Measurements from ENCODE around the gene MAG. TPM values are rescaled to one million over a fixed set of nuclear protein-coding genes. Genes with fewer than 3 reads are reported as not detected.

The MAG gene, protein sequence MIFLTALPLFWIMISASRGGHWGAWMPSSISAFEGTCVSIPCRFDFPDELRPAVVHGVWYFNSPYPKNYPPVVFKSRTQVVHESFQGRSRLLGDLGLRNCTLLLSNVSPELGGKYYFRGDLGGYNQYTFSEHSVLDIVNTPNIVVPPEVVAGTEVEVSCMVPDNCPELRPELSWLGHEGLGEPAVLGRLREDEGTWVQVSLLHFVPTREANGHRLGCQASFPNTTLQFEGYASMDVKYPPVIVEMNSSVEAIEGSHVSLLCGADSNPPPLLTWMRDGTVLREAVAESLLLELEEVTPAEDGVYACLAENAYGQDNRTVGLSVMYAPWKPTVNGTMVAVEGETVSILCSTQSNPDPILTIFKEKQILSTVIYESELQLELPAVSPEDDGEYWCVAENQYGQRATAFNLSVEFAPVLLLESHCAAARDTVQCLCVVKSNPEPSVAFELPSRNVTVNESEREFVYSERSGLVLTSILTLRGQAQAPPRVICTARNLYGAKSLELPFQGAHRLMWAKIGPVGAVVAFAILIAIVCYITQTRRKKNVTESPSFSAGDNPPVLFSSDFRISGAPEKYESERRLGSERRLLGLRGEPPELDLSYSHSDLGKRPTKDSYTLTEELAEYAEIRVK
- total RNA-seq: 10 to 100 TPM in 1 of 4 donors, under 1 TPM in 1, not detected in 2; 0.91 to 15.1 TPM

DNA sequence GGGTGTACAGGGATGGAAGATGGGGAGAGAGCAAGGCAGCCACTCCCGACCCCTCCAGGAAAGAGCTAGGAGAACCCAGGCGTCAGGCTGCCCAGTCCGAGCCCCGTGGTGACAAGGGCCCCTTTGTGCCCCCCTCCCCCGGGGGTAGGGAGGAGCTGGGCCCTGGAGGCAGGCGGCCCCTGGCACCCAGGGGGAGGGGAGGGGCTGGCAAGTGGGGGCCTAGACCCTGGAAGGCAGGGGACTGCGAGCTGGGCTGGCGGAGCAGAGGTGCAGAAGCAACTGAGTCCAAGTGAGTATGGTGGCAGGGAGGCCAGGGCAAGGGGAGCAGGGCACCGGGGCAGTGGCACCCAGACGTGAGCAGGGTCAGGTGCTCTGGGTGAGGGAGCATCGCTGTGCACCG, at the start of gene MAG:
MAG (plus strand) TSS at position 246 of the 400 bp plus-strand sequence. CDS start 3,248 bp downstream, outside the sequence.
- H3K4me1 ChIP-seq: no peaks in the 10 kb centered on the region
- H3K36me3 ChIP-seq: no peaks in the 10 kb centered on the region
- DNase-seq: no peak
- H3K27me3 ChIP-seq: no peaks in the 10 kb centered on the region
- no peak for TF ChIP-seq POLR2A (IDR thresholded peaks at IDR 0.05)
- TF ChIP-seq, protein P1, sequence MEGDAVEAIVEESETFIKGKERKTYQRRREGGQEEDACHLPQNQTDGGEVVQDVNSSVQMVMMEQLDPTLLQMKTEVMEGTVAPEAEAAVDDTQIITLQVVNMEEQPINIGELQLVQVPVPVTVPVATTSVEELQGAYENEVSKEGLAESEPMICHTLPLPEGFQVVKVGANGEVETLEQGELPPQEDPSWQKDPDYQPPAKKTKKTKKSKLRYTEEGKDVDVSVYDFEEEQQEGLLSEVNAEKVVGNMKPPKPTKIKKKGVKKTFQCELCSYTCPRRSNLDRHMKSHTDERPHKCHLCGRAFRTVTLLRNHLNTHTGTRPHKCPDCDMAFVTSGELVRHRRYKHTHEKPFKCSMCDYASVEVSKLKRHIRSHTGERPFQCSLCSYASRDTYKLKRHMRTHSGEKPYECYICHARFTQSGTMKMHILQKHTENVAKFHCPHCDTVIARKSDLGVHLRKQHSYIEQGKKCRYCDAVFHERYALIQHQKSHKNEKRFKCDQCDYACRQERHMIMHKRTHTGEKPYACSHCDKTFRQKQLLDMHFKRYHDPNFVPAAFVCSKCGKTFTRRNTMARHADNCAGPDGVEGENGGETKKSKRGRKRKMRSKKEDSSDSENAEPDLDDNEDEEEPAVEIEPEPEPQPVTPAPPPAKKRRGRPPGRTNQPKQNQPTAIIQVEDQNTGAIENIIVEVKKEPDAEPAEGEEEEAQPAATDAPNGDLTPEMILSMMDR (IDR thresholded peaks at IDR 0.05): no peak
- intact Hi-C loops (cut with DNase I; ENCODE audit: low total_unique reads): no loop called here
- H3K27ac ChIP-seq: no peak within 1 kb of the TSS
- no peak within 1 kb of the TSS for H3K4me3 ChIP-seq
- no peaks in the 10 kb centered on the region for H3K9me3 ChIP-seq

DNA sequence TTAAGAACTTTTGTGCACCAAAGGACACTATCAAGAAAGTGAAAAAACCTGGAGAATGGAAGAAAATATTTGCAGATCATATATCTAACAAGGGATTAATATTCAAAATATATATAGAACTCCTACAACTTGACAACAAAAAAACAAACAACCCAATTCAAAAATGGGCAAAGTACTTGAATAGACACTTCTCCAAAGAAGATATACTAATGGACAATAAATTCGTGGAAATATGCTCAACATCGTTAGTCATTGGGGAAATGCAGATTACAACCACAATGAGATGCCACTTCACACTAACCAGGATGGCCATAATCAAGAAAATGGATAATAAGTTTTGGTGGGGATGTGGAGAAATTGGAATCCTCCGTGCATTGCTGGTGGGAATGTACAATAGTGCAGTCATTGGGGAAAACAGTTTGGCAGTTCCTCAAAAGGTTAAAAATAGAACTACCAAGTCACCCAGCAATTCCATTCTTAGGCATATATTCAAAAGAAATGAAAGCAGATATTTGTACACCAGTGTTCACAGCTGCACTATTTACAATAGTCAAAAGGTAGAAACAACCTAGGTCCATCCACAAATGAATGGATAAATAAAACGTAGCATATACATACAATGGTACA, 45.4 kb upstream of the MAG start:
- no peak for TF ChIP-seq POLR2A (IDR thresholded peaks at IDR 0.05)
- TF ChIP-seq, protein P1 (IDR thresholded peaks at IDR 0.05): no peak
- Histone ChIP-seq H3K27me3 (peaks cover 0 to 7% of the 10 kb centered on the region in 2 donors), H3K9me3 (no peaks in the 10 kb centered on the region), H3K4me3 (no peak overlapping the region), H3K4me1 (no peaks in the 10 kb centered on the region), H3K36me3 (no peaks in the 10 kb centered on the region), H3K27ac (no peak overlapping the region)
- no peak for DNase-seq
- intact Hi-C loops (cut with DNase I; ENCODE audit: low total_unique reads): no loop called here

DNA sequence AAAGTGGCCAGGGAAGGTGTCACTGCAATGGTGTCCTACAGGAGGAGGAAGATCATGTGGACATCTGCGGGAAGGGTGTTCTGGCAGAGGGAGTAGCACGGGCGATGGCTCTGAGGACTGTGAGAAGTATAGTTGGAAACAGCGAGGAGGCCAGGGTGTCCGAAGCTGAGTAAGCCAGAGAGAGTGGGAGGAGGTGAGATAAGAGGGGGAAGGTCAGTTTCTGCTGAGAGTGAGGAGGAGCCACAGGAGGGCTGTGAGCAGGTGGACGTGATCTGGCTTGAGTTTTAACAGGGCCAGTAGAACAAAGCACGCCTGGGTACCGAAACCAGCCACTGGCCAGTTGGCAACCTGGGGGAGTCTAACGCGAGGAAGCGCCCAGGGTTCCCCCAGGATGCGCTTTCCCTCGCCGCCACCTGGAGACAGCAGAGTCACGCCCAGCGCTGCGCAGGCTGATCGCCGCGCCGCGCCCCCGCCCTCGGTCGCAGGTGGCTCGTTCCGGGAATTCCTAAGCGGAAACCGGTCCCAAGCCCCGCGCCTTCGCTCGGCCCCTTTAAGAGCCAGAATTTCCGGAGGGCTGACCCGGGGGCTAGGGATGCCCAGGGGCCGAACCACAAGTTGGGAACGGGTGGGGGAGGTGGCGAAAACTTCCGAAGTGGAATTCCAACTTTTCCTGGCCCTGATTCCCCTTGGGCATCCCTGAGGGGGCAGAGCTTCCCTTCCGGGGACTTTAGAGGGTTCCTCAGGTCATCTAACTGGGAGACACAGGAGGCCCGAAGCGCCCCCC, 44.2 kb upstream of the MAG start:
- Histone ChIP-seq H3K4me3 (peak overlapping the region; percentile 16 to 21), H3K4me1 (no peaks in the 10 kb centered on the region), H3K9me3 (no peaks in the 10 kb centered on the region), H3K36me3 (no peaks in the 10 kb centered on the region), H3K27ac (peak overlapping the region; percentile 49 to 63), H3K27me3 (peaks cover 0 to 7% of the 10 kb centered on the region in 2 donors)
- no peak for TF ChIP-seq POLR2A (IDR thresholded peaks at IDR 0.05)
- TF ChIP-seq, protein P1 (IDR thresholded peaks at IDR 0.05): peak; percentile 19 to 54 (median 34)
- no peak for DNase-seq
- intact Hi-C loops (cut with DNase I; ENCODE audit: low total_unique reads): no loop called here

DNA sequence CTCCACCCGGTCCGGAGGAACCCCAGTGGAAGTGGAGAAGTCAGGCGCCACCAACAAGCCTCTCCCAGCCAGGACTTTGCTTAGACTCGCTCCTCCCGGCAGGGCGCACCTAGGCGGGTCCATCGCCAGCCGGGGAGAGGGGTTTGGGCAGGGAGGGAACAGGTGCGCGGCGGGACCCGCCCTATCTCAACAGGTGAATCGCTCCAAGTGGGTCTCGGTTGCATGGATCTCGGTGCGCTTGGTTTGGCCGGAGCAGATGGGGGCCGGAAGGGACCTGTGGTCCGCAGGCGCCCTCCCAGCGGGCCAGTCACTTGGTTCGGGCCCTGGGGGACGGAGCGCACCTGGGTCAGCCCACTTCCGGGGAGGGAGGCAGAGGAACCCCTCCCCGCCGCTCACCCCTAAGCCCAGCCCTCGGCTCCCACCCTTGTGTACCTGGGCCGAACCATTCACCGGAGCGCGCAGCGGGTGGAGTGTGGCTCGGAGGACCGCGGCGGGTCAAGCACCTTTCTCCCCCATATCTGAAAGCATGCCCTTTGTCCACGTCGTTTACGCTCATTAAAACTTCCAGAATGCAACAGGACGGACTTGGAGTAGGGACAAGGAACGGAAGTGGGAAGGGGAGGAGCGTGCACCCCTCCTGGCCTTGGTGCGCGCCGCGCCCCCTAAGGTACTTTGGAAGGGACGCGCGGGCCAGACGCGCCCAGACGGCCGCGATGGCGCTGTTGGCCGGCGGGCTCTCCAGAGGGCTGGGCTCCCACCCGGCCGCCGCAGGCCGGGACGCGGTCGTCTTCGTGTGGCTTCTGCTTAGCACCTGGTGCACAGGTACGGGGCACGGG, 43.4 kb upstream of the MAG start, which contains the start of gene LSR:
LSR (plus strand) TSS at position 693 of the 836 bp plus-strand sequence; CDS start at position 714, 21 bp downstream.
- no peaks in the 10 kb centered on the region for H3K36me3 ChIP-seq
- TF ChIP-seq, protein P1 (IDR thresholded peaks at IDR 0.05): no peak
- peak; percentile 40 to 53 for TF ChIP-seq POLR2A (IDR thresholded peaks at IDR 0.05)
- no peak for DNase-seq
- no peaks in the 10 kb centered on the region for H3K4me1 ChIP-seq
- intact Hi-C loops (cut with DNase I; ENCODE audit: low total_unique reads): no loop called here
- H3K9me3 ChIP-seq: no peaks in the 10 kb centered on the region
- peak within 1 kb of the TSS; percentile 16 to 21 for H3K4me3 ChIP-seq
- peak within 1 kb of the TSS; percentile 49 to 63 for H3K27ac ChIP-seq
- H3K27me3 ChIP-seq: peaks cover 0 to 7% of the 10 kb centered on the region in 2 donors

Measured in uterus (tissue), 4 donors.